Stimulated activated effector memory CD8-positive, alpha-beta T cell treated with anti-CD3 and anti-CD28 coated beads, Interleukin-12 subunit alpha, Interleukin-12 subunit beta, amount 100 ng/mL, for 72 hours (primary cell): Measurements from ENCODE around the gene SEC24D.

Source experiments
- ATAC-seq: fragments of 150-1000 bp; cut with Tn5 transposase; 2 replicates; pipeline ENCODE4 v1.10.0; 2021
- DNase-seq, 2 donors: peaks; one replicate each; pipeline ENCODE4 v3.0.0; 2021 to 2022; ENCODE audit warnings: low spot score in 2 of 2
- H3K27ac Mint-ChIP-seq: one replicate; pipeline ENCODE4 v1.8.0; 2022; ENCODE audit warnings: mild to moderate bottlenecking, mixed read lengths
- H3K36me3 Mint-ChIP-seq: one replicate; pipeline ENCODE4 v1.8.0; 2022; ENCODE audit warnings: mild to moderate bottlenecking, mixed read lengths
- H3K4me1 Mint-ChIP-seq: one replicate; pipeline ENCODE4 v1.8.0; 2022; ENCODE audit warnings: mixed read lengths
- H3K4me3 Mint-ChIP-seq: one replicate; pipeline ENCODE4 v1.8.0; 2022; ENCODE audit warnings: mild to moderate bottlenecking, mixed read lengths
- H3K9me3 Mint-ChIP-seq: one replicate; pipeline ENCODE4 v1.8.0; 2022; ENCODE audit warnings: mixed read lengths

The SEC24D gene

DNA sequence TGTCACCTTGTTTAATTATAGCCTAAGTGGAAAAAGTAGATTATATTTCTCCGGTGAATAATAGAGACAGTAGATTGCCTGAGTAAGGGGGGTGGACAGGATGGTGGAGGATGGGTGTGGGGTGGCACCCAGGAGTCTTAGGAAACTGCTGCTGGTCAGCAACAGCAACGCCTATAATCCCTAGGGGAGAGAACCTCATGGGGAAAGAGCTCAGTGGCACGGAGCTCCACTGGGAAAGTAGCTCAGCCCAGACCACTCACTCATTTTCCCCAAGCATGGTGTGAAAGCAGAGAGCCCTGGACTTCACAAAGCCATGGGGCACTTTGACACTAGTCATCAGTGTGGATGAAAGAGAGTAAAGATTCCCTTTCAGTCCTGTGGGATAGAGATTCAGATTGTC is 119.6 kb downstream of the SEC24D start:
- ATAC-seq: no peak
- H3K9me3 Mint-ChIP-seq: no peaks in the 10 kb centered on the region
- peaks cover 27% of the 10 kb centered on the region for H3K36me3 Mint-ChIP-seq
- no peak for DNase-seq
- H3K27ac Mint-ChIP-seq: no peak overlapping the region
- no peak overlapping the region for H3K4me3 Mint-ChIP-seq
- H3K4me1 Mint-ChIP-seq: peaks cover 12% of the 10 kb centered on the region

DNA sequence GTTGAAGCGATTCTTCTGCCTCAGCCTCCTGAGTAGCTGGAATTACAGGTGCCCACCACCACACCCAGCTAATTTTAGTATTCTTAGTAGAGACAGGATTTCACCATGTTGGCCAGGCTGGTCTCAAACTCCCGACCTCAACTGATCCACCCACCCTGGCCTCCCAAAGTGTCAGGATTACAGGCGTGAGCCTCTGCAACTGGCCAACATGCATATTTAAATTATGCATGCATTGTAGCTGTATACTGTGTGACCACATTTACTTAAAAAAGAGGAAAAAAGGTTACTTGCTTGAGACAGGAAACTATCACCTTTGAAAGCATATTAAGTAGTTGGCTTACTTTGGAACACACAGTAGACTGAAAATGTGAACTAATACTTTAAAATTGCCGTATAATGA is 121.2 kb downstream of the SEC24D start:
- Mint-ChIP-seq H3K9me3 (no peaks in the 10 kb centered on the region), H3K4me3 (no peak overlapping the region), H3K27ac (no peak overlapping the region), H3K36me3 (peaks cover 42% of the 10 kb centered on the region), H3K4me1 (peaks cover 12% of the 10 kb centered on the region)
- ATAC-seq (no peak), DNase-seq (no peak)

DNA sequence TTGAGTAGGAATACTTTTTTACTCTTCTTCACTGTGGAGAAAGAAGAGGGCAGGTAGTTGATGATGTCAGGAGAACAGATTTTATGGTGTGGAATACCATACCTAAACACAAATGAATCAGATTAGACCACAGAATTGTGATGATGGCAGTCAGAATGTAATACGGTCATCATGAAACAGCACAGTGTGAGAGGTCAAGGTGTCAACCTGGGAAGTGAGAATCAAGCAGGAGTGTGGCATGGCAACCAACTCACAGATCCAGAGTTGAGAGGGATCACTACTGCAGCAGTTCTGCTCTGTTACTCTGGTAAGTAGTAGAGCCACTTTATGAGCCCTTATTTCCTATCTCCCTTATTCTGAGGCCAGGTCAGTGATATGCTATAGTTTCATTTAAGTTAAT is 123.1 kb downstream of the SEC24D start:
- Mint-ChIP-seq H3K27ac (peak overlapping the region; percentile 48), H3K4me1 (peaks cover 12% of the 10 kb centered on the region), H3K36me3 (peaks cover 54% of the 10 kb centered on the region), H3K9me3 (no peaks in the 10 kb centered on the region), H3K4me3 (no peak overlapping the region)
- ATAC-seq: peak; percentile 90
- no peak for DNase-seq

DNA sequence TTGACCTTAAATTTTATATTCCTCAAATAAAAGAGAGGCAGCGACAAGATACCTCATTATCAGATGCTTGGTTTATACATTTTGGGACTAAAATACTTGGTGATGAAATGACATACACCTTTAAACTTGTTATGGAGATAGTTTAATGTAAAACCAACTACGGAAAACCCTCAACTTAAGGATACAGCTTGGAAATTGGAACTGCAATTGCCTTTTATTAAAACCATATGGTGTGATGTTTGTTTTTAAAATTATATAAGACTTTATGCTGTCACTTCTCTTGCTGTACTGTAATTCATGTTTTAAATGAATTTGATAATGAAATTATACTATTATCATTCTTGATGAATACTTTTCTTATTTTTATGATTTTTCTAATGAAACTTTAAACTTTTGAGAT is 124.9 kb downstream of the SEC24D start:
- H3K36me3 Mint-ChIP-seq: peaks cover 72% of the 10 kb centered on the region

DNA sequence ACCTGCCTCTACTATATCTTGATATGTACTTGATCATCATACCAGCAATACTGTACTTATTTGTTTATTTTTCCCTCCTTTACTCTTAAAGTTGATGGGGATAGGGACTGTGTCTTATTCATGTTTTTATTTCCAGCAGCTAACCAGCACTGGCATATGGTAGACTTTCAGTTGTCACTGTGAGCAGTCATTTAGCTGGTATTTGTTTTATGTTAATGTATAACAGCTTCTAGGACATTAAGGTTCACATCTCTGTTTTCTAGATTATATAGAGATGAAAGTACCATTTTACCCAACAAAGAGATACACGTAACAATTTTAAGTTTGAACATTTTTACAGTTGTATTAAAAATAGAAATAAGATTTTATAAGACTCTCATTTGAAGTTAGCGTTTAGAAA is 132.8 kb downstream of the SEC24D start:
- no peaks in the 10 kb centered on the region for H3K9me3 Mint-ChIP-seq
- H3K27ac Mint-ChIP-seq: no peak overlapping the region
- ATAC-seq (no peak), DNase-seq (no peak)
- H3K4me3 Mint-ChIP-seq: no peak overlapping the region
- no peaks in the 10 kb centered on the region for H3K4me1 Mint-ChIP-seq
- H3K36me3 Mint-ChIP-seq: peaks cover 100% of the 10 kb centered on the region

More for the DNA sequence above, 124.9 kb downstream of the SEC24D start:
- DNase-seq (no peak), ATAC-seq (no peak)
- Mint-ChIP-seq H3K9me3 (no peaks in the 10 kb centered on the region), H3K4me3 (no peak overlapping the region), H3K4me1 (peaks cover 12% of the 10 kb centered on the region), H3K27ac (no peak overlapping the region)

DNA sequence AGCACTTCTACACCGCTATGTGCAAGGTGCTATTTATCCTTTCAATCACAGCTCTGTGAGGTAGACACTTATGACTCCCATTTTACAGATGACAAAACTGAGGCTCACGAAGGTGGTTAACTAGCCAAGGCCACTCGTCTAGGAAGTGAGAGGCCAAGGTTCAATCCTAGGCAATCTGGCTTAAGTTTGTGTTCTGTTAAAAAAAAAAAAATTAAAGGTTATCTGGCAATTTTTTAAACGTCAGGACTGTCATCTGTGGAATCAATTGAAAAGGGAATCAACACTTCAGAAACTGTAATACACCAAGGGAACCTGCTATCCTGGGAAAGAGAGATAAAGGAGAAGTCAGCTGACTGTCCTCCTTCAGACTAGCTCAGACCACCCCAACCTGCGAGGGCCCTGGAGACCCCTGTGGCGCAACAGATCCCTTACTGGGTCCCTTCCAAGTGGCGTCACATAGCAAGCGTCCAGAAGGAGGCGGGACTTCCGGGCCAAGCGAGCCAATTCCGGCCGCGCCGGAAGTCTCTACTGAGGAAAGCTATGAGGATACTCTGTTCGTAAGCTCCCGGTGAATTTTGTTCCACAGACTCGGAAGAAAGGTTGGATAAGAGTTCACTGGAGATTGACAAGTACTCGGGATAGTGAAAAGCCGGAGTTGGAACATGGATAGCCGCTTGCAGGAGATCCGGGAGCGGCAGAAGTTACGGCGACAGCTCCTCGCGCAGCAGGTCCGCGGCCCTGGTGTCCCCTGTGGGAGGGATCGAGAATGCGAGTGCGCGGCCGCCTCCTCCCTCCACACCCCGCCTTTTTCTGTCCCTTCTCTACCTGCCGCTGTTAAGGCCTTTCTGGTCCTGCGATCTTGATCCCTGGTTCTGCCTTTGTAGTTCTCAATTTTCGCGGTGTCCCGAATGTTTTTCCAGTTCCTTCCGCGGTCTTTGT is 150.8 kb downstream of the SEC24D start, which contains the start of gene METTL14:
TSS of gene METTL14 (plus strand) at position 520 of the 939 bp plus-strand sequence. CDS start at position 663, 143 bp downstream.
- Mint-ChIP-seq H3K4me3 (peak within 1 kb of the TSS; percentile 93), H3K36me3 (peaks cover 29% of the 10 kb centered on the region), H3K9me3 (no peaks in the 10 kb centered on the region), H3K27ac (peak within 1 kb of the TSS; percentile 95), H3K4me1 (peaks cover 27% of the 10 kb centered on the region)
- peak; percentile 99 for ATAC-seq
- DNase-seq: peak; percentile 78 to 92

DNA sequence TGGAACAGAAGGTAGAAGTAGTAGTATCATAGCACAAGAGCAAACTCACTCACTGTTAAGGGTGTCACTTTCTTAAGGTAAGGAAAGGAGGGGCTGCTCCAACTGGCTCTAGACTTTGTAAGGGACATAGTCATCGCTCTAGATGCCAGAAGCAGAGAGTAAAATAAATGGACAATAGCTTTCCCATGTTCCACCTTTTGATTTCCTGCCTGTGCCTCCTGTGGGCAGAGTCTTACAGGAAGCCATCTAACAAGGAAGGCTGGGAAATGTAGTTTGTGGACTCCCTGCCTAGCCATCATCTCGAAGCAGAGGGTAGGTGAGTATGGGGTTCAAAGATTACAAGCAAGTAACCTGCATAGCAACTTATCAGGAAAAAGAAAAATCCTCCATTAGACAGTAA is 152.4 kb downstream of the SEC24D start:
- DNase-seq (no peak), ATAC-seq (no peak)
- peaks cover 13% of the 10 kb centered on the region for H3K36me3 Mint-ChIP-seq
- H3K4me3 Mint-ChIP-seq: no peak overlapping the region
- H3K27ac Mint-ChIP-seq: no peak overlapping the region
- peaks cover 27% of the 10 kb centered on the region for H3K4me1 Mint-ChIP-seq
- H3K9me3 Mint-ChIP-seq: no peaks in the 10 kb centered on the region

DNA sequence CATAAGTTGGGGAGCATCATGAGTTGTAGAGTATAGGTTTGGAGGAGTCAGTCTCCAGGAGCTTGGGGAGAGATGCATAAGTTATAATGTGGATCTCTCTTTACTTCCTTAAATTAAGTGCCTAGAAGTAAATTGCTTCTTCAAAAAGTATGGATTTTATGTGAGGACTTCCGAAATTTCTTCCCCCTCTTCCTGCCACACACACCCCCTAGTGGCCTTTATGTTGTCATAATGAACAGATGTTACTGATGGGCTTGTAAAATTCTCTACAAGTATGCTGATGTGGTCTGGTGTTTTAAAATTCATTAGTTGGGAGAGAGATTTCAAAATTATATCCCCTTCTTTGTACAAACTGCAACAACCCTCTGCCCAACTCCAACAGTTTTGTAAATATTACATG is 153.0 kb downstream of the SEC24D start:
- H3K9me3 Mint-ChIP-seq: no peaks in the 10 kb centered on the region
- peaks cover 7% of the 10 kb centered on the region for H3K36me3 Mint-ChIP-seq
- peaks cover 27% of the 10 kb centered on the region for H3K4me1 Mint-ChIP-seq
- H3K4me3 Mint-ChIP-seq: no peak overlapping the region
- ATAC-seq (no peak), DNase-seq (no peak)
- no peak overlapping the region for H3K27ac Mint-ChIP-seq

DNA sequence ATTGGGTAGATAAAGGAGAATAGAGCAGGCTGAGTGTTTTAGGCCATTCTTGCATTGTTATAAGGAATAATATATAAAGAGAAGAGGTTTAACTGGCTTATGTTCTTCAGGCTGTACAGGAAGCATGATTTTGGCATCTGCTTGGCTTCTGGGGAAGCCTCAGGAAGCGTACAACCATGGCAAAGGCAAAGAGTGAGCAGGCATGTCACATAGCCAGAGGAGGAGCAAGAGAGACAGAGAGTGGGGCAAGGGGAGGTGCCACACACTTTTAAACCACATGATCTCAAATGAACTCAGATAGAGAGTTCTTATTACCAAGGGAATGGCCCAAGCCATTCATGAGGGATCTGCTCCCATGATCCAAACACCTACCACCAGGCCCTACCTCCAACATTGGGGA is 155.1 kb downstream of the SEC24D start:
- Mint-ChIP-seq H3K9me3 (no peaks in the 10 kb centered on the region), H3K27ac (no peak overlapping the region), H3K36me3 (no peaks in the 10 kb centered on the region), H3K4me3 (no peak overlapping the region), H3K4me1 (peaks cover 15% of the 10 kb centered on the region)
- ATAC-seq (no peak), DNase-seq (no peak)

DNA sequence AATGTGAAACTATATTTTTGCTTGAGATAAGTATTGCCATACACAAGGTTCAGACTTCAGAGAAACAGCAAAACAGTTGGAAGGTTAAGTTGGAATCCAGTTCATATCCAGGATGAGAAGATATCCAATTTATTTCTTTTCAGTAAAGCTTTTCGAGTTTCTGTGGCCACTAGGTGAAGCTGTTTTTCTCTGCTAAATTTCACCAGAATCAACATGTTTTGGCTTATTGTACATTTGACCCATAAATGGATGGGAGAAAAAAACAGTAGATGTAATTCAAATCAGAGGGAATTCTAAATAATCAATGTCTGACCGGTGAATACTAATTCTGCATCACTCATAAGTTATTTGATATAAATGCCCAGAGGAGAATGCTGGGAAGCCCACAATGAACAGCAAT is 159.8 kb downstream of the SEC24D start:
- Mint-ChIP-seq H3K4me3 (no peak overlapping the region), H3K9me3 (no peaks in the 10 kb centered on the region), H3K36me3 (no peaks in the 10 kb centered on the region), H3K4me1 (no peaks in the 10 kb centered on the region), H3K27ac (no peak overlapping the region)
- no peak for DNase-seq
- no peak for ATAC-seq
